Right kidney (tissue), 1 donor: ENCODE results near the gene DOCK8.
"Not testable (repeated sequence)": the region's sequence is repeated elsewhere in the genome, so short reads cannot be mapped to it uniquely, and the experiment has no call there.

Experiments
- DNase-seq: peaks from one replicate; pipeline ENCODE4 v3.0.0-alpha.2; 2016

DOCK8 gene

DNA sequence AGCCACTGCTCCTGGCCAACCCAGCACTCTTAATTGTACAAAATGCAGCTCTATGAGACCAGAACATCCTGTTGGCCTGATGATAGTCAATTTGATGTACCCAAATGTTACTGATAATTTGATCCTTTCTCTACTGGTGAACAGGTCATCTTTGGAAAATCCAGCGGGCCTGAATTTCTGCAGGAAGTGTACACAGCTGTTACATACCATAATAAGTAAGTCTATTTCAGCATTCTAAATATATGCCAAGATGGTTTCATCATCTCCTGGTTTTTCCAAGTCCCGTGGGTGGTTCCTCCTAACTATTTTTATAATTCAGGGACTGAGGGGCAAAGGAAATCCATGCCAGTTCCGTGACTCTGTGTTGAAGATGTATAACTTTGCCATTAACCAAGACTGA, 155.4 kb downstream of the DOCK8 start:
- no peak for DNase-seq

DNA sequence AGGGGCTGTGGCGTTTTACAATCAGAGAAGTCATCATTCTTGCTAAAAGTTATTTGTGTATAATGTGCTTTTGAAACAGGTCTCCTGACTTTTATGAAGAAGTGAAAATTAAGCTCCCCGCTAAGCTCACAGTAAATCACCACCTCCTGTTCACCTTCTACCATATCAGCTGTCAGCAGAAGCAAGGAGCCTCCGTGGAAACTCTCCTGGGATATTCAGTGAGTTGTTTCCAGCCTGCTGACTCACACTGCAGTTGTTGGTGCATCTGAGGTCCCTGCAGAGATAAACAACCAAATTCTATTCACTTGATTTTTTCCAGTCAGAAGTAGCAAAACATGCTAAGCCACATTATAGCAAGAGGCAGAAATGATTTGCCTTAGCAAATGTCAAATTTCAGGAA, 156.7 kb downstream of the DOCK8 start:
- no peak for DNase-seq

DNA sequence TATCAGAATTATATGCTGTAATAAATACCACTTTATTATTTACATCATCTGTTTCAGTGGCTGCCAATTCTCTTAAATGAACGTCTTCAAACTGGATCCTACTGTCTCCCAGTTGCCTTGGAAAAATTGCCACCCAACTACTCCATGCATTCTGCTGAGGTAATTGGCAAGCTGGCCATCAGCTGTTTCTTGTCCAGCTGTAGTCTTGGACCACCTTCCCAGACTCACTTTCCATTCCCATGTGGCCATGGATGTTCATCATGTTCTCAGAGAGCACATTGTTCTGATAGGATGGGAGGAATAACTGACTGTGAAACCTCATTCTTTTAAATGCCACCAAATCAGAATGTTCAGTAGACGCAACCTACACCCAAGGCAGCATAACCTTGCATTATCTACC, 157.5 kb downstream of the DOCK8 start:
- DNase-seq, result no peak

DNA sequence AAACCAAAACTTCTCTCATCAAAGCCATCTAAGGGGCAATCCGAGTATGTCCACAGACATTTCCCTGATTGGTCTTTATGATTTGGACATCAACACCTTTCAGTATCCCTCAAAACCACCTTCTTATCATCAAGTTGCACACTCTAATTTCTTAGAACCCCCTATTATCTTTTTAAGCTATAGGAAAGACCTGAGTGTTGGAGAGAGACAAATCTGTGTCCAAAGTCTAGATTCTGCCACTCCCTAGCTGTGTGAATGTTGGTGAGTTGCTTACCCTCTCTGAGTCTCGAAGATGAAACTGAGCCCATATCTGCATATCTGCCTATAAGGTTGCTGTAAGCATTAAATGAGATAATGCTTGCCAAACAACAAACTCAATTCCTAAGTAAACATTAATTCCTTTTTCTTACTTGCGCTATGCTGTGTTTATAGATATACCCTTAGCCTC, 159.1 kb downstream of the DOCK8 start:
- no peak for DNase-seq

DNA sequence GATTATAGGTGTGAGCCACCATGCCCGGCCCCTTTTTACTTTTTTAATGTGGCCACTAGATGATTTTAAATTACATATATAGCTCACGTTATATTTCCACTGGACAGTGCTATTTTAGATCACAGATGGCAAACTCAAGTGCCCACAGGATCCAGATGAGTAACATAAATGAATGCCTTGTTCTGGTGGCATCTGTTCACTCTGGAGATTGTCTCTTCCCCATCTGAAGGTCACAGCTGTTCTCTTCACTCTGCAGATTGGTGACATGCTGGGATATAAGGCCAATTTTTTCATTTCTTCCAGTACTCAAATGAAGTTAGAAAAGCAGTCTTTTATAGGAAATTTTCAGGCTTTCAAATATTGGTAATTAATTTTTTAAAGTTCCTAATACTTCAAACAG, 160.1 kb downstream of the DOCK8 start:
- DNase-seq, result no peak

DNA sequence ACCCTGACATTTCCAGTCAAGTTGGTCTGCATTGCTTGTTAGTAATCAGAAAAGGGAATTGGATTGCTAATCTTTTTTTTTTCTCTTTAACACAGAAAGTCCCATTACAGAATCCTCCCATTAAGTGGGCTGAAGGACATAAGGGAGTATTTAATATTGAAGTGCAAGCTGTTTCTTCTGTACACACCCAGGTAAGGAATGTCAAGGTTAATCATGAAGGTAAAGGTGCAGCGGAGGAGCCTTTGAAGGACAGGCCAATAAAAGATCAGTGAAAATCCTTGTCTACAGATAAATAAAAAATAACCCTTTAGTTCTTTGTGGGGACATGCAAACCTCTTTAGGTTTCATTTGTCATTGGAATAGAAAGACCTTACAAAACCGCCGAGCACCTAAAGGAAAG, 161.4 kb downstream of the DOCK8 start:
- DNase-seq, result no peak

DNA sequence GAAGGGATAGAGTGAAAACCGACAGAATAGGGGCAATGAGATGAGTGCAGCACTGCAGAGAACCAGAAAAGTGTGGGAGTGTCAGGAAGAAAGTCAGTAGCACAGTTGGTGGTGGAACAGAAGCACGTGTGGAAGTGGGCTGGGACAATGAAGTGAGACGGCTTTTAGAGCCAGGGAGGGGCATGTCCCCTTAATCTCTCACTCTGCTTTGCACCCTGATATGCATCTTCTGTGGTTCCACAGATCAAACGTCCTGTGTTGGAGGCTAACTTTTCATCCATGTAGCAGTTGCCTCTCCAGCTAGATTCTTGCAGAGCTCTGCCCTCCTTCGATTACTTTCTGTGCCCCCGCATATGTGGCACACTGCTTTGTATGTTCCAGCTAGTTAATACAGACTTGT, 163.6 kb downstream of the DOCK8 start:
- no peak for DNase-seq

DNA sequence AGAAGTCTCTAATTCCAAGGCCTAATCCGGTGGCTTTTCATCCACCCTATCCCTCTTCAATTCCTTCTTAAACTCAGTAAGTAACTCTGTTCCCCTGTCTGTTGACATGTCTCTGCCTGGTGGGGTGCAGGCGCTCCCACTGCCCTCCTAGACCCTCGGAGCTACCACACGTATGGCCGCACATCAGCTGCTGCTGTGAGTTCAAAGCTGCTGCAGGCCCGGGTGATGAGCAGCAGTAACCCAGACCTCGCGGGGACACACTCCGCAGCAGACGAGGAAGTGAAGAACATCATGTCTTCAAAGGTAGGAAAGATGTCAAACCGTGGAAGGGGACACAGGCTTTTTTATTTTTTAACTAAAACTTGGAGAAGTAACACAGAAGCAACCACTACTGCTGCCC, 167.7 kb downstream of the DOCK8 start:
- DNase-seq, result no peak

DNA sequence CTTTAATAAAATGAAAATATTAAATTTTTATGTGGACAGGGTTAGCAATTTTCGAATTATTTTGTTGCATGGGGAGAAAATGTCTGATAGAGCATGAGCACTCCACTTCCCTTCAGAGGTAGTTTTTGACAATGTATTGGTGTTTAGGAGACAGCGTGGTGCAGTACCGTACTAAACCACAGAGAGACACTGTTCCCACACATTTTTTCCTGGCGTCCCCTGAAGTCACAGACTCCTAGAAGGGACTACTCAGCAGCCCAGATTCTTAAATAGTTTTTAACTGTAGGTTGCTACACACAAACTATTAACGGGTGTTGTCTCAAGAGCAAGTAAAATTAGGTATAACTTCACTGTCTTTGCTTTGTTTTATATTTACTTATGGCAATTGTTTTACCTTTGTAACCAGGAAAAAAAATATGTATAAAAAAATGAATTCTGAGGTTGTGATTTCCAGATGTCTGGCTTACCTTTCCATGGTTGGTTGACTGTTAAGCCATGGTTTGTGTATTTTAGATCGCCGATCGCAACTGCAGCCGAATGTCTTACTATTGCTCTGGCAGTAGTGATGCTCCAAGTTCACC, 171.2 kb downstream of the DOCK8 start:
- DNase-seq, result peak; percentile 22

DNA sequence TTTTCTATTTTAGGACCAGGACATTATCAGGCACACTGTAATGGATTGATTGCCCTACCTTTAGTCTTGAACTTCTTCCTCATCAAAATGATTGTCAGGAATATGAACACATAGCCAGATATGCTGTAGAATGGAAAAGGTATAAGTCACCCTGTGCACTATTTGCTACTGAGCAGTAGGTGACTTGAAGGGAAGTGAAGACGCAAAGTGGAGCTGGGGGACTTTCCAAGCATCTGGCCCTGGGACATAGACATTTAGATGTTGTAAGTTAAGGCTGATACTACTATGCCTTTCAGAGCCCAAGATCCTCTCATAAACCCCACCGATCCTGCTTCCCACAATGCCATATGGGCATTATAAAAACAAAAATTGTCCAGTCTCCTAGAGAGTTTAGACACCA, 174.5 kb downstream of the DOCK8 start:
- no peak for DNase-seq

DNA sequence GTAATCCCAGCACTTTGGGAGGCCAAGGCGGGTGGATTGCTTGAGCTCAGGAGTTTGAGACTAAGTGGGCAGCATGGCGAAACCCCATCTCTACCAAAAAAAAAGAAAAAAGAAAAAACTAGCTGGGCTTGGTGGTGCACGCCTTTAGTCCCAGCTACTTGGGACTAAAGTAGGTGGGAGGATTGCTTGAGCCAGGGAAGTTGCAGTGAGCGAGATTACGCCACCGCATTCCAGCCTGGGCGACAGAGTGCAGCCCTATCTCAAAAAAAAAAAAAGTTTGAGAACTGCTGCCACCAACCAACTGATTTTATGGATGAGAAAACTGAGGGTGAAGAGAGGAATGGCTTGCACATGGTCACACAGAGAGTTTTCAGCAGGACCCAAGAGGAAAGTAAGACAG, 175.1 kb downstream of the DOCK8 start:
- no peak for DNase-seq

DNA sequence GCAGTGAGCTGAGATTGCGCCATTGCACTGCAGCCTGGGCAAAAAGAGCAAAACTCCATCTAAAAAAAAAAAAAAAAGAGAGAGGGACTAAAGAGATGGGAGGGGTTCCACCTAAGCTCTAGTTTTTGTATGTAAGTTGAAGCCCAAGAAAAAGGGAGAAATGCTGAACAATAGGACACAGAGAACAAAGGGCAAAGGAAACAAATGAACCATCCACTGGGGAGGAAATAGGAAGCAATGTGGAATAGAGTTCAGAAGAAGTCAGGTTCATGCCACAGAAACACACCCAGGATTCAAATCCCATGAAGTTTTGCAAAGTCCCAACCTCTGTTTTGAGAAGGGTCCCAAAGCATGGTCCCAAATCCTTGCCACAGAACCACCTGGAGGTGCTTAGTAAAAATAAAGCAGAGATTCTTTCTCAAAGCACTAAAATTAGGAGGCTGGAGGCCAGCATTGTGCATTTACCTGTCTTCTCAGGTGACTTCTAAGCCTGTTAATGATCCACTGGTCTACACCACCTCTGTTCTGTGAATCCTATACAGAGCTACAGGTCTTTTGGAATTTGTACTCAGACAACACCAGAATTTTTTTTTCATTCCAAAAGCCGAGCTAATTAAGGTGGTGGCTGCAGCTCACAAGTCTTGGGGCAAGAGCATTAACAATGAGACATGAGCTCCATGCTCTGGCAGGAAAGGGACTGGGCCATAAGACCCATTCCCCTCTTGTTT, 177.6 kb downstream of the DOCK8 start:
- DNase-seq, result no peak

DNA sequence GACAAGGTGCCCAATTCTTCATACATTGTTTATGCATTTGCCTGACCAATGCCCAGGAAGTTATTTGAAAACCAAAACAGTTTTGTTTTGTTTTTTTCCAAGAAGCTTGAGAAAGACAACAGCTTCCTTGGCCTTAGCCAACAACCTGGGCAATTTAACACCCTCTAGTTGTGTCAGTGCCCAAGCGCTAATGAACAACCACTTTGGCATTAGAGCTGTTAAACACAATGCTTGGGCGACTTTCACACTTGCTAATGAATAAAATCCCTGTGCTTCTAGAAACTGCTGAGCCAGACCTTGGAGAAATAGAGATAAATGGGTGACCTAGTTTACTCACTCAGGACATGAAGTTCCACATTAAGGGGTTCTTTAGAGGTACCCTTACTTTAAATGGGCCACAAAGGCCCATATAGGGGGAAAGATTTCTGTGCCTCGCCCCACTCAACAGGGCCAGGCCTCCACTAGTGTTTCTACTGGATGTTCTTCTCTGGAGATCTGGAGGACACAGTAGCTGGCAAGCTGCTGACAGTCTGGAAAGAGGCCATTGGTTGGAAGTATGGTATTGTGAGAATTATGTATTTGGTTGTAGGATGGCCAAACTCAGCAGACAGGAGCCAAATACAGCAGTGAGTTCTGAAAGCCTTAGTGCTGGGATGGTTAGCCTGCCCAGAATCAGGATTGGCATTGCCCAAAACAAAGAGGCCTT, 179.8 kb downstream of the DOCK8 start:
- no peak for DNase-seq

DNA sequence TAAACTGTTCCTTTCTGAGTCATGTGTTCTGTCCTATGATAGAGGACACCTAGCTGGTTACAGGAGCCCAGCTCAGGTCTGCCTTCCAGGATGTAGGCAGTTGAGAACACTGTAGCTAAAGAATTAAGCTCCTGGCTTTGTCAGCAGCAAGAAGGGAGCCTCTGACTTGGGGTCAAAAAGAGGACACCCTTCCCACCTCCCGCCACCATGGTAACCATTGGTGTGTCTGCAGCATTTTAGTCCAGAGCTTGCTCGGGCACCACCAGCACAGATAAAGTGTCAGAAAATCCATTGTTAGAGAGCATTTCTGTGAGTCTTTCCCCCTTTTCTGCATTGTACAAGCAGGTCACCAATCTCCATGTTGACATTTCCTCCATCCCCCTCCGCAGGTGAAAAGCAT, 181.7 kb downstream of the DOCK8 start:
- DNase-seq, result no peak

DNA sequence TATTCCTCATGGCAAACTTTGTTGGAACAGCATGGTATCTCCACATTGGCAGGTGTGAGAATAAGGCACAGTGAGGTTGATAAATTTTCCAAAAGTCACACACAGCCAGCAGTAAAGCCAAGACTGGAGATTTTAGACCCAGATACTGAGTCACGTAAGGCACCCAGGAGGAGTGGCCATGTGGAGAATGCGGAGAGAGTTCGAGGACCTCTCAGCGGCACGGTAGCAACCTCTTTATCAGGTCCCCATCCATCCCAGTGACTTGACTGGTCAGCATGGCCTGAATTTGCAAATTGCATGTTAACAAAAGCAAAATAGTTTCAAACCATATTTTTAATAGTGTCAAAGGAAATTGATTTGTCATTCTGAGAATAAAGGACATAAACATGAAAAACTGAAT, 183.4 kb downstream of the DOCK8 start:
- DNase-seq, result no peak

DNA sequence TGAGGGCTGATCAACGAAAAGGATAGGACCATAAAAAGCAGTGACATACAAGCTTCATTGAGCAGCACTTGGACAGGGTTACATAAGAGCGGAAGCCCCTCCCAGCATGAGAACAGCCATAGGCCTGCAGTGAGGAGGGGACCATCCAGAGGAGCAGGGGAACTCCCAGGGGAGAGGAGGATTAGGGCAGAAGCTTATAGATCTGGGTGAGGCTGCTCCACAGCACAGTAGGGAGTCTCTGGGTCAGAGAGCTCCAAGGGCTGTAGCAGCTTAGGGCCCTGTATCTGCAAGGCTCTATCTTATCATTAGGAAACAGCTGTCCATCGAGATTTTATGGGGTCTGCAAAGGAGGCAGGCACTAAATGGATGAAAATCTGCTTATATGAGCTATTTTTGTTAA, 186.6 kb downstream of the DOCK8 start:
- DNase-seq, result no peak

DNA sequence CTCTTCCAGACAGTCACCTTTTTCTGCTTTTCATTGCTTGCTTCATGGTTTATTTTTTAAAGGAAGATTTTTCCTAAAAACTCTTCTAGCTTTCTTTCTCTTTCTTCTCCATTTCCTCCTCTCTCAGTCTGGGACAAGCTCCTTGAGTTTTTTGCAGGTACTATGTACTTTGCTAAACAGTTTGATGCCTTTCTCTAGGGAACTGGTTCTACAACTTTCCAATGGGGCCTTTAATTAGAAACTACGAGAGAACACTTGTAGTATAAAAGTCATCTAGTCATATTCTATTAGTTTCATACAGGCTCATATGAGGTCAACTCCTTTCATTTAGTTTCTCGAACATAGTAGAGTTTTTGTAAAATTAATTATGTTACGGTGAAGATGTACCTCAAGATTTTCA, 189.6 kb downstream of the DOCK8 start:
- no peak for DNase-seq

DNA sequence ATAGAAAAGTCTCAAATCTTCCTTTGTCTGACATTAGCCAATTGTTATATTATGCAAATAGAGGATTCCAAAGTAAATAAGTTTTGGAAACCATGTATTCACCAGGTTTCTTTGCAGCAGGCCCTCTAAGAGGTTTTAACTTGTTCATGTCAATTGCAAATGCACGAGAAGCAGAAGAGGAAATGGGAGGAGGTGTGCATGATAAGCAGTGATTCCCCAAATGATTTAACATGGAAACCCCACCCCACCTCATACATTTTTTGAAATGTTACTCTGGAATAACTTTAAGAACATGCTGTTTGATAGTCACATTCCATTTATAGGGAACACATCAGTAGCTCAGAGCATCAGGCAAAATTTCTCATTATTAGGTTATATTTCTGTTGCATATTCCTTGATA, 190.7 kb downstream of the DOCK8 start:
- no peak for DNase-seq

DNA sequence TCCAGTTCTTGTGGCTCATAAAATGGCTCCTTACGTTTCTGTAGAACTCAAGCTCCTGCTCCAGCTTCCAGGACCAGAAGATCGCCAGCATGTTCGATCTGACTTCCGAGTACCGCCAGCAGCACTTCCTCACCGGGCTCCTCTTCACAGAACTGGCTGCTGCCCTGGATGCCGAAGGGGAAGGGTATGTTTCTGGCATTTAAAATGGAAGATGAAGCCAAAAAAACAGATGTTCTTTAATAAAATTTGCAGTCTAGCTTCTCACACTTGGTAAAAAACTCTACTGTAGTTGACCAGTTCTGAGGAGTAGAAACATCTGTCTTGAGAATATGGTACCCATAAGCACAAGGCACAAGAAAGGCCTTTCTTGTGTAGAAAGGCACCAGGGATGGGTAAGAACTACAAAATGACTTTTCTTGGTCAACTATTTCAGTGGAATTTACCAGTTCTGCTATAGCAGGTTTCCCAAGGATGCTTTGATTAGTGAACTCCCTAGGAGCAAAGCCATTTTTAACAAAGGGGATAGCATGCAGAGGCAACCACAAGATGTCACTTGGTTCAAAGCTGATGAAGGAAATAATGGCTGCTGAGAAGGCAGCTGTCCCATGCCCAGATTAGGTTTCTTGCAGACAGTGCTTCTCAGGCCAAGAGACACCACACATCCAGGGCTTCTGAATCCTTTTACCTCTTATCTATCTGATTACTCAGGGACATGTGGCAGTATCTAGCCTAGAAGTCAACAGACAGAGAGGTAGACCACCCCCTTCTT, 192.4 kb downstream of the DOCK8 start:
- DNase-seq, result no peak

DNA sequence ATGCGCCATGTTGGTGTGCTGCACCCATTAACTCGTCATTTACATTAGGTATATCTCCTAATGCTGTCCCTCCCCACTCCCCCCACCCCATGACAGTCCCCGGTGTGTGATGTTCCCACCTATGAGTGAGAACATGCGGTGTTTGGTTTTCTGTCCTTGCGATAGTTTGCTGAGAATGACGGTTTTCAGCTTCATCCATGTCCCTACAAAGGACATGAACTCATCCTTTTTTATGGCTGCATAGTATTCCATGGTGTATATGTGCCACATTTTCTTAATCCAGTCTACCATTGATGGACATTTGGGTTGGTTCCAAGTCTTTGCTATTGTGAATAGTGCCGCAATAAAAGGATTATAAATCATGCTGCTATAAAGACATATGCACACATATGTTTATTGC, 195.0 kb downstream of the DOCK8 start:
- not testable (repeated sequence) for DNase-seq

DNA sequence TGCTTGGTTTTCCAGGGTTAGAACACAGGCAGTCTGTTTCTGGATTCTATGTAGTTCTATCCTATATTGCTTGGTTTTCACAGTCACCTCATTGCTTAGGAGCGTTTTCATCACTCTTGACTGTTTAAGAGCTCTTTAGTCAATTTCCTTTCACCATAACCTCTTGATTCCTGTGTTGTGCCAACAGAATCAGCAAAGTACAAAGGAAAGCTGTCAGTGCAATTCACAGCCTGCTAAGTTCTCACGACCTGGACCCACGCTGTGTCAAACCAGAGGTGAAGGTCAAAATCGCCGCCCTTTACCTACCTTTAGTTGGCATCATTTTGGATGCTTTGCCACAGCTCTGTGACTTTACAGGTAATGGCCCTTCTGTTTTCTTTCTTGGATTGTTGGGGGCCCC, 199.9 kb downstream of the DOCK8 start:
- DNase-seq, result no peak

DNA sequence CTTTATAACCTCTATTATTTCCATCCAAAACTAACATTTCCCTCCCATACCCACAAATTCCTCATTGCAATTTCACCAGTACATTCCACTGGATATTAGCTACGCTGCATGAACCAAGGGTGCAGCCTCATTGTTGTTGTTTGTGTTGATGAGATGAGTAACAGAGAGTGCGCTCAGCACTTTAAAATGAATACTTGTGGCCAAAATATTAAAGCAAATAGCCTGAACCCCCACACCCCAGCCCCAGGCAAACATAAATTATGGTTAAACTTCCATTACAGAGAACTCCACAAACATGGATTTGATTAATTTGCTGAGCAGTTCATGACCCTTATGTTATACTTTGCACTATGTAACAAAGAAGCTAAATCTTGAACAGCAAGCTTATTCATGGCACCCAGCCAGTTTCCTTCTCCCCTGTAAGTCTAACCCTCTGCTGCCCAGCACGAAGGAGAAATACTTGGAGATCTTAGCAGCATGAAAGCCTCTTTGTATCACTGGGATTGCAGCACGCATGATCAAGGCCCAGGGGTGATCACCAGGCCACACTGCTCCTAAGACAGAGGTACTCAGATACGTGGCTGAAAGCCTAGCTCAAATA, 205.0 kb downstream of the DOCK8 start:
- DNase-seq, result no peak

DNA sequence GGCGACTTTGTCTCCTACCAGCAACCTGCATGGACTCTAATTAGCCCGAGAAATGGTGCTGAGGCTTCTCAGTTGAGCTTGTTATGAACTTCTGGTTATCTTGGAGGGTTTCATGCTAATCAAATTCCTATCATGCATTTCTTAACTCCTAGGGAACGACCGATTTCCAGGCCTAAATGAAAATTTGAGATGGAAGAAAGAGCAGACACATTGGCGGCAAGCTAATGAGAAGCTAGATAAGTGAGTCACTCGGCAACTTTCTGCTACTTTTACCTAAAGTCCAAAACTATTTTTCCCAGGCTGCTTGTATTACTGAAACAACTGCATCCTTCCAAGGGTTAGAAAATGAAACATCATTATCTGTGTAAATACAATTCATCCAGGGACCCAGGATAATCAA, 207.2 kb downstream of the DOCK8 start:
- DNase-seq, result no peak
